H9 (cell line): ENCODE results near the gene C11orf86. TPM values are rescaled to one million over a fixed set of nuclear protein-coding genes. Genes with fewer than 3 reads are reported as not detected.

Experiments used
- DNase-seq: peaks from one replicate; pipeline ENCODE4 v3.0.0-alpha.2; 2017
- H2AFZ ChIP-seq: one replicate; pipeline ENCODE4 v1.6.1; 2013; ENCODE audit warnings: mild to moderate bottlenecking, low read length, control low read depth, moderate library complexity
- H2AK5ac ChIP-seq: 2 replicates; pipeline ENCODE4 v1.6.1; 2013; ENCODE audit warnings: low read length, control low read depth, mixed read lengths; ENCODE audit not compliant: insufficient read length
- H2BK120ac ChIP-seq: one replicate; pipeline ENCODE4 v1.6.1; 2013; ENCODE audit warnings: low read depth, mild to moderate bottlenecking, low read length, control low read depth, inconsistent platforms; ENCODE audit not compliant: poor library complexity, severe bottlenecking
- H2BK12ac ChIP-seq: 2 replicates; pipeline ENCODE4 v1.6.1; 2013; ENCODE audit warnings: low read length, control low read depth, mixed read lengths, low read depth; ENCODE audit not compliant: insufficient read length
- H2BK15ac ChIP-seq: 2 replicates; pipeline ENCODE4 v1.6.1; 2013; ENCODE audit warnings: low read depth, low read length, control low read depth
- H2BK20ac ChIP-seq: one replicate; pipeline ENCODE4 v1.6.1; 2013; ENCODE audit warnings: low read depth, mild to moderate bottlenecking, low read length, control low read depth, inconsistent platforms; ENCODE audit not compliant: poor library complexity, severe bottlenecking
- H2BK5ac ChIP-seq: 2 replicates; pipeline ENCODE4 v1.6.1; 2013; ENCODE audit warnings: low read length, control low read depth, mixed read lengths; ENCODE audit not compliant: insufficient read length
- H3K14ac ChIP-seq: 2 replicates; pipeline ENCODE4 v1.6.1; 2013; ENCODE audit warnings: low read length, control low read depth; ENCODE audit not compliant: insufficient read depth
- H3K18ac ChIP-seq: 2 replicates; pipeline ENCODE4 v1.6.1; 2013; ENCODE audit warnings: low read depth, mild to moderate bottlenecking, mixed read lengths, low read length, control low read depth; ENCODE audit not compliant: insufficient read length
- H3K23ac ChIP-seq: 2 replicates; pipeline ENCODE4 v1.6.1; 2013; ENCODE audit warnings: low read length, control low read depth, mixed read lengths, low read depth; ENCODE audit not compliant: insufficient read length
- H3K23me2 ChIP-seq: 2 replicates; pipeline ENCODE4 v1.6.1; 2013; ENCODE audit warnings: low read depth, mild to moderate bottlenecking, mixed read lengths, low read length, control low read depth; ENCODE audit not compliant: insufficient read length, poor library complexity, severe bottlenecking
- H3K27ac ChIP-seq: 2 replicates; pipeline ENCODE4 v1.5.1; 2013; ENCODE audit warnings: low read length, control low read depth, mixed read lengths, low read depth; ENCODE audit not compliant: insufficient read length
- H3K27me3 ChIP-seq: 2 replicates; pipeline ENCODE4 v1.6.1; 2013; ENCODE audit warnings: low read length, control low read depth, inconsistent platforms; ENCODE audit not compliant: insufficient read depth
- H3K4ac ChIP-seq: 2 replicates; pipeline ENCODE4 v1.6.1; 2013; ENCODE audit warnings: low read depth, mild to moderate bottlenecking, control low read depth, inconsistent platforms, low read length, moderate library complexity
- H3K4me1 ChIP-seq: 2 replicates; pipeline ENCODE4 v1.6.1; 2013; ENCODE audit warnings: low read length, control low read depth, inconsistent platforms; ENCODE audit not compliant: insufficient read depth
- H3K4me2 ChIP-seq: 2 replicates; pipeline ENCODE4 v1.6.1; 2013; ENCODE audit warnings: low read length, control low read depth, mixed read lengths; ENCODE audit not compliant: insufficient read length, insufficient read depth
- H3K56ac ChIP-seq: 2 replicates; pipeline ENCODE4 v1.6.1; 2013; ENCODE audit warnings: low read depth, mild to moderate bottlenecking, mixed read lengths, low read length, control low read depth; ENCODE audit not compliant: insufficient read length
- H3K79me1 ChIP-seq: 2 replicates; pipeline ENCODE4 v1.6.1; 2013; ENCODE audit warnings: low read depth, mild to moderate bottlenecking, moderate library complexity, low read length, control low read depth, inconsistent platforms; ENCODE audit not compliant: insufficient read depth, poor library complexity, severe bottlenecking
- H3K79me2 ChIP-seq: 2 replicates; pipeline ENCODE4 v1.6.1; 2013; ENCODE audit warnings: low read length, control low read depth, inconsistent platforms; ENCODE audit not compliant: insufficient read depth
- H3K9ac ChIP-seq: 2 replicates; pipeline ENCODE4 v1.6.1; 2013; ENCODE audit warnings: low read length, control low read depth, mixed read lengths; ENCODE audit not compliant: insufficient read length; ENCODE audit errors: extremely low read depth
- H3K9me3 ChIP-seq: one replicate; pipeline ENCODE4 v1.6.1; 2013; ENCODE audit warnings: low read depth, low read length, inconsistent platforms; ENCODE audit not compliant: control insufficient read depth
- H3T11ph ChIP-seq: one replicate; pipeline ENCODE4 v1.6.1; 2013; ENCODE audit warnings: mild to moderate bottlenecking, low read length, control low read depth, inconsistent platforms
- H4K20me1 ChIP-seq: one replicate; pipeline ENCODE4 v1.6.1; 2013; ENCODE audit not compliant: control insufficient read depth, insufficient read length, insufficient read depth
- H4K5ac ChIP-seq: 2 replicates; pipeline ENCODE4 v1.6.1; 2013; ENCODE audit warnings: low read depth, mild to moderate bottlenecking, mixed read lengths, low read length, control low read depth; ENCODE audit not compliant: insufficient read length
- H4K8ac ChIP-seq: replicated peaks from 2 replicates; pipeline ENCODE4 v1.6.1; 2013; ENCODE audit warnings: low read length, control low read depth, mixed read lengths, low read depth; ENCODE audit not compliant: insufficient read length
- H4K91ac ChIP-seq: 2 replicates; pipeline ENCODE4 v1.6.1; 2013; ENCODE audit warnings: low read depth, mild to moderate bottlenecking, moderate library complexity, mixed read lengths, low read length, control low read depth; ENCODE audit not compliant: insufficient read length
- H3K27ac Mint-ChIP-seq, 3 experiments: 2 replicates in 2 of 3; 3 replicates in 1 of 3; pipeline ENCODE4 v1.8.0; 2020 to 2021; ENCODE audit warnings: mixed read lengths in 3 of 3, mild to moderate bottlenecking in 1 of 3, moderate library complexity in 1 of 3
- H3K27me3 Mint-ChIP-seq: 2 replicates; pipeline ENCODE4 v1.8.0; 2021; ENCODE audit warnings: low read depth, mild to moderate bottlenecking, moderate library complexity, mixed read lengths
- H3K36me3 Mint-ChIP-seq, 3 experiments: 2 replicates in 2 of 3; 3 replicates in 1 of 3; pipeline ENCODE4 v1.8.0; 2020 to 2021; ENCODE audit warnings: low read depth in 3 of 3, mixed read lengths in 3 of 3; ENCODE audit not compliant: insufficient read depth in 1 of 3
- H3K4me1 Mint-ChIP-seq, 2 experiments: 2 replicates each; pipeline ENCODE4 v1.8.0; 2020; ENCODE audit warnings: mixed read lengths in 2 of 2
- H3K4me3 Mint-ChIP-seq, 2 experiments: 2 replicates in 1 of 2; 3 replicates in 1 of 2; pipeline ENCODE4 v1.8.0; 2020 to 2021; ENCODE audit warnings: mild to moderate bottlenecking in 2 of 2, mixed read lengths in 2 of 2, moderate library complexity in 1 of 2
- H3K9me3 Mint-ChIP-seq, 2 experiments: 2 replicates in 1 of 2; 3 replicates in 1 of 2; pipeline ENCODE4 v1.8.0; 2020; ENCODE audit warnings: mild to moderate bottlenecking in 2 of 2, mixed read lengths in 2 of 2, moderate library complexity in 1 of 2
- WGBS: extraction: QIAGEN DNeasy Blood & Tissue Kit; methylation state at CpG from one replicate; pipeline ENCODE4 v1.1.7; 2013; ENCODE audit warnings: missing lambda C conversion rate, low lambda C conversion rate, mixed read lengths; ENCODE audit not compliant: insufficient read length; ENCODE audit errors: extremely low coverage; 5-methylcytosine and 5-hydroxymethylcytosine counted together
- total RNA-seq: library from RNA; stranded (reverse); gene quantifications from 2 replicates; pipeline ENCODE4 v1.2.1, GENCODE V29; 2021
- TF ChIP-seq, protein P1 (sequence below): fragments of 200-600 bp; sonication (generic); conservative IDR thresholded peaks from 3 replicates; pipeline ENCODE4 v1.8.0; 2021; ENCODE audit warnings: antibody characterized with exemption, mild to moderate bottlenecking

Gene C11orf86
- total RNA-seq, 1 experiment from 2014 or later = not detected

- H3K9ac ChIP-seq = no peak overlapping the region
- no peak overlapping the region for H2BK120ac ChIP-seq
- no peak overlapping the region for H3K18ac ChIP-seq
- no peak overlapping the region for H4K8ac ChIP-seq
- TF ChIP-seq, protein P1, sequence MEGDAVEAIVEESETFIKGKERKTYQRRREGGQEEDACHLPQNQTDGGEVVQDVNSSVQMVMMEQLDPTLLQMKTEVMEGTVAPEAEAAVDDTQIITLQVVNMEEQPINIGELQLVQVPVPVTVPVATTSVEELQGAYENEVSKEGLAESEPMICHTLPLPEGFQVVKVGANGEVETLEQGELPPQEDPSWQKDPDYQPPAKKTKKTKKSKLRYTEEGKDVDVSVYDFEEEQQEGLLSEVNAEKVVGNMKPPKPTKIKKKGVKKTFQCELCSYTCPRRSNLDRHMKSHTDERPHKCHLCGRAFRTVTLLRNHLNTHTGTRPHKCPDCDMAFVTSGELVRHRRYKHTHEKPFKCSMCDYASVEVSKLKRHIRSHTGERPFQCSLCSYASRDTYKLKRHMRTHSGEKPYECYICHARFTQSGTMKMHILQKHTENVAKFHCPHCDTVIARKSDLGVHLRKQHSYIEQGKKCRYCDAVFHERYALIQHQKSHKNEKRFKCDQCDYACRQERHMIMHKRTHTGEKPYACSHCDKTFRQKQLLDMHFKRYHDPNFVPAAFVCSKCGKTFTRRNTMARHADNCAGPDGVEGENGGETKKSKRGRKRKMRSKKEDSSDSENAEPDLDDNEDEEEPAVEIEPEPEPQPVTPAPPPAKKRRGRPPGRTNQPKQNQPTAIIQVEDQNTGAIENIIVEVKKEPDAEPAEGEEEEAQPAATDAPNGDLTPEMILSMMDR = no peak
- H3K79me2 ChIP-seq = no peaks in the 10 kb centered on the region
- no peaks in the 10 kb centered on the region for H3K23me2 ChIP-seq
- H4K5ac ChIP-seq = no peak overlapping the region
- H2BK20ac ChIP-seq = no peak overlapping the region
- peak overlapping the region; percentile 29 to 81 (median 72); a peak in 4 of 7 replicates for H3K27ac Mint-ChIP-seq
- DNase-seq = no peak
- H3K27me3 ChIP-seq = no peaks in the 10 kb centered on the region
- H3K27me3 Mint-ChIP-seq = peaks cover 14% of the 10 kb centered on the region
- no peak overlapping the region for H3K27ac ChIP-seq
- H3K4ac ChIP-seq = no peak overlapping the region
- H3K4me3 Mint-ChIP-seq = peak overlapping the region; percentile 79 to 88
- no peak overlapping the region for H2BK5ac ChIP-seq
- H3K9me3 ChIP-seq = no peaks in the 10 kb centered on the region
- no peaks in the 10 kb centered on the region for H4K20me1 ChIP-seq
- H3K4me1 Mint-ChIP-seq = peaks cover 35 to 38% of the 10 kb centered on the region in 2 experiments
- H3K36me3 Mint-ChIP-seq = peaks cover 0 to 11% (median 11%) of the 10 kb centered on the region in 3 experiments; a peak in 5 of 7 replicates
- H2BK15ac ChIP-seq = no peak overlapping the region
- H3K9me3 Mint-ChIP-seq = no peaks in the 10 kb centered on the region
- no peak overlapping the region for H3K23ac ChIP-seq
- no CpG with 5 or more reads among the region's 40 CpGs for WGBS
- H3K56ac ChIP-seq = no peak overlapping the region
- H3K14ac ChIP-seq = no peak overlapping the region
- H3T11ph ChIP-seq = no peak overlapping the region
- no peak overlapping the region for H4K91ac ChIP-seq
- H2AK5ac ChIP-seq = no peak overlapping the region
- no peaks in the 10 kb centered on the region for H3K79me1 ChIP-seq
- peak overlapping the region; percentile 63 for H3K4me2 ChIP-seq
- no peak overlapping the region for H2AFZ ChIP-seq
- H3K4me1 ChIP-seq = no peaks in the 10 kb centered on the region; the same call in 1 of the 2 replicates
- H2BK12ac ChIP-seq = no peak overlapping the region
Observed at GRCh38 chr11:66957971-66958231, 17.2 kb upstream of the C11orf86 start.
